GM23338 (cell line): ENCODE data around the gene C2. TPM values are rescaled to one million over a fixed set of nuclear protein-coding genes. Genes with fewer than 3 reads are reported as not detected.
"Not testable (repeated sequence)": the region's sequence is repeated elsewhere in the genome, so short reads cannot be mapped to it uniquely, and the experiment has no call there.

Experiments used
- ATAC-seq: fragments of 200-7000 bp; cut with Tn5 transposase; 3 replicates; pipeline ENCODE4 v1.9.1; 2020
- DNase-seq: peaks from one replicate; pipeline ENCODE4 v3.0.0-alpha.2; 2015; ENCODE audit warnings: low spot score
- H2AFZ ChIP-seq: fragments of 200-600 bp; sonication (generic); 2 replicates; pipeline ENCODE4 v1.8.0; 2016; ENCODE audit warnings: antibody characterized with exemption, mild to moderate bottlenecking, moderate library complexity
- H3F3A ChIP-seq: fragments of 200-600 bp; sonication (generic); replicated peaks from 2 replicates; pipeline ENCODE4 v1.8.0; 2017; ENCODE audit warnings: antibody characterized with exemption, mixed run types, low read depth
- H3K27ac ChIP-seq: fragments of 200-600 bp; sonication (generic); 2 replicates; pipeline ENCODE4 v1.6.1; 2016; ENCODE audit warnings: low read depth
- H3K27me3 ChIP-seq: fragments of 200-600 bp; sonication (generic); 2 replicates; pipeline ENCODE4 v1.8.0; 2016; ENCODE audit warnings: mild to moderate bottlenecking, mixed run types, moderate library complexity; ENCODE audit not compliant: insufficient read depth
- H3K36me3 ChIP-seq: fragments of 200-600 bp; sonication (generic); 2 replicates; pipeline ENCODE4 v1.8.0; 2016; ENCODE audit warnings: mild to moderate bottlenecking; ENCODE audit not compliant: insufficient read depth
- H3K4me1 ChIP-seq: fragments of 200-600 bp; sonication (generic); 2 replicates; pipeline ENCODE4 v1.8.0; 2016; ENCODE audit warnings: mild to moderate bottlenecking, moderate library complexity; ENCODE audit not compliant: insufficient read depth
- H3K4me2 ChIP-seq: fragments of 200-600 bp; sonication (generic); 2 replicates; pipeline ENCODE4 v1.7.1; 2017; ENCODE audit warnings: mixed run types
- H3K4me3 ChIP-seq: fragments of 200-600 bp; sonication (generic); 2 replicates; pipeline ENCODE4 v1.6.1; 2016; ENCODE audit warnings: mixed run types
- H3K79me2 ChIP-seq: fragments of 200-600 bp; sonication (generic); replicated peaks from 2 replicates; pipeline ENCODE4 v1.8.0; 2017; ENCODE audit warnings: mild to moderate bottlenecking; ENCODE audit not compliant: insufficient read depth
- H3K9me2 ChIP-seq: fragments of 200-600 bp; sonication (generic); 2 replicates; pipeline ENCODE4 v1.8.0; 2017; ENCODE audit not compliant: insufficient read depth
- H4K20me1 ChIP-seq: fragments of 200-600 bp; sonication (generic); replicated peaks from 2 replicates; pipeline ENCODE4 v1.8.0; 2017; ENCODE audit warnings: mild to moderate bottlenecking; ENCODE audit not compliant: insufficient read depth
- H3K27ac Mint-ChIP-seq: 2 replicates; pipeline ENCODE4 v1.8.0; 2020; ENCODE audit warnings: inconsistent platforms, mild to moderate bottlenecking, moderate library complexity, mixed read lengths
- H3K27me3 Mint-ChIP-seq: 3 replicates; pipeline ENCODE4 v1.8.0; 2022; ENCODE audit warnings: low read depth, mild to moderate bottlenecking, moderate library complexity, mixed read lengths, inconsistent platforms; ENCODE audit not compliant: insufficient read depth, poor library complexity
- H3K36me3 Mint-ChIP-seq: 3 replicates; pipeline ENCODE4 v1.8.0; 2021; ENCODE audit warnings: low read depth, mild to moderate bottlenecking, inconsistent platforms, moderate library complexity, mixed read lengths
- H3K4me1 Mint-ChIP-seq: 3 replicates; pipeline ENCODE4 v1.8.0; 2020; ENCODE audit warnings: mild to moderate bottlenecking, inconsistent platforms, mixed read lengths
- H3K4me3 Mint-ChIP-seq: 3 replicates; pipeline ENCODE4 v1.8.0; 2021; ENCODE audit warnings: moderate library complexity, mild to moderate bottlenecking, inconsistent platforms, mixed read lengths
- H3K9me3 Mint-ChIP-seq: 3 replicates; pipeline ENCODE4 v1.8.0; 2020; ENCODE audit warnings: moderate library complexity, mild to moderate bottlenecking, inconsistent platforms, mixed read lengths
- microRNA counts: library from miRNA; unstranded; fragments of <30 nt; microRNA quantifications from one replicate; lab custom pipeline; 2017
- microRNA-seq: library from miRNA; unstranded; fragments of <30 nt; microRNA quantifications from one replicate; pipeline ENCODE4, GENCODE V29; 2017
- polyA plus RNA-seq: library from polyadenylated mRNA; unstranded; fragments of >200 nt; fragmentation: Nextera tagmentation; extraction: Ambion mirVana; gene quantifications from 2 replicates; pipeline ENCODE4 v1.2.1, GENCODE V29; 2016
- small RNA-seq: library from RNA; depleted of rRNA; stranded (forward); fragments of <200 nt; gene quantifications from one replicate; pipeline ENCODE3, GENCODE V24; 2014; ENCODE audit warnings: low replicate concordance
- total RNA-seq: library from RNA; depleted of rRNA; stranded (reverse); fragments of >200 nt; shearing (Covaris generic); gene quantifications from 2 replicates; pipeline ENCODE4 v1.2.3, GENCODE V29; 2014; rRNA removed

C2 gene
- total and polyA plus RNA-seq, 2 experiments from 2014 or later: 0.16 to 1.7 TPM

DNA sequence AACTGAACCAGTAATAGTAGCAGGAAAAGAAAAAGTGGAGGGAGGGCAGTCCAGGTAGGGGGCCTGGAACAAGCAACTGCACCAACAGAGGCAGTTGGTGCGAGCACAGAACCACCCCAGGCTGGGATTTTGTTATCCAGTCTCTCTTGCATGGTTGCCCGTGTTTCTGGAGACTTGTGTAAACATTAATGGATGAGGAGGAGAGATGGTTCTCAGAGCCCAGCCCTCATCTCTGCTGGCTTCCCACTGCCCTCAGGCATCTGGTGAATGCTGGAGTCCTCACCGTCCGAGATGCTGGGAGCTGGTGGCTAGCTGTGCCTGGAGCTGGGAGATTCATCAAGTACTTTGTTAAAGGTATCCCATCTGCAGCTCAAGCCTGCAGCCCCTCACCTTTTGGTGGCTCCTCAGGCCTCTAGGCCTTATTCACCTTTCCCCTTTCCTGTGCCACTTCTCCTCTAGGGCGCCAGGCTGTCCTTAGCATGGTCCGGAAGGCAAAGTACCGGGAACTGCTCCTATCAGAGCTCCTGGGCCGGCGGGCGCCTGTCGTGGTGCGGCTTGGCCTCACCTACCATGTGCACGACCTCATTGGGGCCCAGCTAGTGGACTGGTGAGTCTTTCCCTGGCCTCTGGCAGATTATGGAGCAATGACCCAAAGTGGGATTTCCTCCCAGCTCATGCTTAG, 52.8 kb downstream of the C2 start:
- H2AFZ ChIP-seq, H3K27me3 Mint-ChIP-seq, H4K20me1 ChIP-seq, H3K79me2 ChIP-seq, H3K4me2 ChIP-seq, H3K9me2 ChIP-seq, H3K36me3 ChIP-seq, H3K4me3 ChIP-seq, H3K27ac ChIP-seq, H3K4me1 Mint-ChIP-seq, H3K4me1 ChIP-seq, H3K4me3 Mint-ChIP-seq, H3K27me3 ChIP-seq, DNase-seq, H3K27ac Mint-ChIP-seq, ATAC-seq, H3F3A ChIP-seq: not testable (repeated sequence)
- peaks cover 20% of the 10 kb centered on the region for H3K9me3 Mint-ChIP-seq
- peaks cover 18% of the 10 kb centered on the region; the same call in 2 of the 3 replicates for H3K36me3 Mint-ChIP-seq

DNA sequence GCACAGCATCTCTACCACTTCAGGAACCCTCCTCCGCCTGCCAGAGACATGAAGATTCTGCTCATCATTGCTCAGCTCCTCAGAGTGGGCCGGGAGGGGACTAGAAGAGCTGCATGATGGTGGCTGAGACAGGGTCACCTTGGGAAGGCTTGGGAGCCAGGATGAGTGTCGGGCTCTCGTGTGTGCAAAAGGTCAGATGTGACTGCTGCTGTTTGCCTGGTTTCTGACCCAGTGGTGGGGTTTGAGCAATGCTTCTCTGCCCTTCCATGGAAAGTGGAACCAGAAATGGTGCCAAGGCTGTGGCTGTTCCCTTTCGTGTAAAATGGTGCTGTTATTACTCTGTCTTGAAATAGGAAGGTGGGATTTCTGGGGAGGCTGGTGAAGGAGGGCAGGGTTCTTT, 53.5 kb downstream of the C2 start:
- not testable (repeated sequence) for H3K27ac ChIP-seq, ATAC-seq, H3K27me3 Mint-ChIP-seq

DNA sequence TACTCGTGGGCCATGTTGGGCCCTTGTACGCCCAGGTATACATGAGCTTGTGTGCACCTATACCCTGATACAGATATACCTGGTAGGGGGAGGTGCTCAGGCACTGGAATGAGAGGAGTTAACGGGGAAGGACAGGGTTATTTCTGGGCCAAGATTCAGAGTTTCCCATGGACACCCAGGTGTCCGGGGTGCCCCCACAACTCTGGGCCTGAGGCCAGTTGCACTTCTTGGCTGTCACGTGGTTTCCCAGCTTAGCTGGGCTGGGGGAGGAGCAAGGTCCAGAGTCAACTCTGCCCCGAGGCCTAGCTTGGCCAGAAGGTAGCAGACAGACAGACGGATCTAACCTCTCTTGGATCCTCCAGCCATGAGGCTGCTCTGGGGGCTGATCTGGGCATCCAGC, 54.2 kb downstream of the C2 start, which contains the start of gene C4A:
Gene C4A, plus strand, starts transcription at position 314 of the 400 bp plus-strand sequence. Its CDS starts 51 bp downstream, at position 365.
- ATAC-seq, H3K36me3 ChIP-seq, H3K4me1 ChIP-seq, H3K4me3 ChIP-seq, H4K20me1 ChIP-seq, H3K4me1 Mint-ChIP-seq, H3K79me2 ChIP-seq, H3K27ac ChIP-seq, H3K27ac Mint-ChIP-seq, H3K27me3 Mint-ChIP-seq, DNase-seq, H3K4me2 ChIP-seq, H3K9me2 ChIP-seq, H2AFZ ChIP-seq, H3K27me3 ChIP-seq, H3F3A ChIP-seq, H3K4me3 Mint-ChIP-seq: not testable (repeated sequence)
- peaks cover 14% of the 10 kb centered on the region for H3K9me3 Mint-ChIP-seq
- H3K36me3 Mint-ChIP-seq: peaks cover 13% of the 10 kb centered on the region; the same call in 2 of the 3 replicates

More for the DNA sequence above, 53.5 kb downstream of the C2 start:
- H3K36me3 Mint-ChIP-seq: peaks cover 14% of the 10 kb centered on the region; the same call in 2 of the 3 replicates
- not testable (repeated sequence) for H3K79me2 ChIP-seq, H3K4me1 ChIP-seq, H3K4me3 Mint-ChIP-seq, H3K36me3 ChIP-seq, H3K27me3 ChIP-seq, H3K4me2 ChIP-seq, H4K20me1 ChIP-seq, H2AFZ ChIP-seq, H3F3A ChIP-seq, DNase-seq, H3K27ac Mint-ChIP-seq, H3K4me1 Mint-ChIP-seq, H3K4me3 ChIP-seq, H3K9me2 ChIP-seq
- H3K9me3 Mint-ChIP-seq: peaks cover 16% of the 10 kb centered on the region

DNA sequence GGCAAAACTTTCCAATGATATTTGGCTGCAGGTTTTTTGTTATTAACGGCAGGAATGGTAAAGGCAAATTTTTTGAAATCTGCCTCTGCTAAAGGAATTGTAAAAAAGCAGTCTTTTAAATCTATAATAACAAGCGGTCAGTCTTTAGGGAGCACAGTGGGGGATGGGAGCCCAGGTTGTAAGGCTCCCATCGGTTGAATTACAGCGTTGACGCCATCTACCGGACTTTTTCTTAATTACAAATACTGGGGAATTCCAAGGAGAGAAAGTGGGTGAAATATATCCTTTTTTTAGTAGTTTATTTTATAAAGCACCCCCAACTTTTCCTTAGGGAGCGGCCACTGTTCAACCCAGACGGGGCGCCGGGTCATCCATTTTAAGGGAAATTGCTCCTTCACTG, 61.8 kb downstream of the C2 start:
- not testable (repeated sequence) for DNase-seq, H3K27me3 Mint-ChIP-seq, H3K4me1 ChIP-seq, H3K27me3 ChIP-seq, H3K9me2 ChIP-seq, H3K4me3 Mint-ChIP-seq, H3F3A ChIP-seq, H2AFZ ChIP-seq, H3K9me3 Mint-ChIP-seq, H3K27ac Mint-ChIP-seq, H4K20me1 ChIP-seq, H3K4me1 Mint-ChIP-seq, H3K4me3 ChIP-seq, H3K36me3 ChIP-seq, H3K36me3 Mint-ChIP-seq, H3K27ac ChIP-seq, H3K4me2 ChIP-seq, H3K79me2 ChIP-seq
- peak; percentile 80 for ATAC-seq

DNA sequence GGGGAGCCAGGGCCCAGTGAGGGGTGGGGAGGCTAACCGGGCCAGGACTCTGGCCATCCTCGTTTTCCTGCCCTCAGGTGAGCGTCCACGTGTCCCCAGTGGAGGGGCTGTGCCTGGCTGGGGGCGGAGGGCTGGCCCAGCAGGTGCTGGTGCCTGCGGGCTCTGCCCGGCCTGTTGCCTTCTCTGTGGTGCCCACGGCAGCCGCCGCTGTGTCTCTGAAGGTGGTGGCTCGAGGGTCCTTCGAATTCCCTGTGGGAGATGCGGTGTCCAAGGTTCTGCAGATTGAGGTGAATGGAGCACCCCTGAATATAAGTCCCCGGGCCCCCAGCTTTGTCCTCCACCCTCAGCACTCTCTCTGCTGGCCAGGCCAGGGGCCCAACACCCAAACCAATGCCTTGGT, 66.9 kb downstream of the C2 start:
- H3K4me2 ChIP-seq, H3K9me2 ChIP-seq, H3K4me1 Mint-ChIP-seq, H3K36me3 ChIP-seq, H3F3A ChIP-seq, H3K27me3 Mint-ChIP-seq, H3K36me3 Mint-ChIP-seq, H4K20me1 ChIP-seq, H3K27me3 ChIP-seq, H3K4me3 Mint-ChIP-seq, H3K4me1 ChIP-seq, H3K27ac ChIP-seq, H2AFZ ChIP-seq, ATAC-seq, H3K9me3 Mint-ChIP-seq, DNase-seq, H3K79me2 ChIP-seq, H3K27ac Mint-ChIP-seq, H3K4me3 ChIP-seq: not testable (repeated sequence)

MicroRNA genes within 50 kb of the gene (microRNA counts, 767-probe panel; counts per million panel counts)
- not detected for microRNA hsa-miR-1236 (lab: Ali Mortazavi, UCI)

Small RNA genes within 50 kb of the gene (microRNA-seq; reads per million reads assigned to microRNA genes)
- gene MIR1236: not detected

Small RNA genes within 50 kb of the gene (small RNA-seq; reads per million reads assigned to genes)
- not detected for gene AL645922.1

Other genes with a start within 250 kb of the C2 start
Only the 30 nearest of the 34 such genes appear.
- gene ABHD16A, start 224.4 kb upstream of the C2 start, total RNA-seq: 29.7 and 37.0 TPM in 2 replicates
- gene ABHD16A, start 224.4 kb upstream of the C2 start, polyA plus RNA-seq: 25.9 and 26.9 TPM in 2 replicates
- gene LY6G6F, start 220.9 kb upstream of the C2 start, total RNA-seq: not detected in 2 replicates
- gene LY6G6F, start 220.9 kb upstream of the C2 start, polyA plus RNA-seq: not detected in 2 replicates
- not detected in 2 replicates for gene LY6G6D, start 212.4 kb upstream of the C2 start, total RNA-seq
- not detected in 2 replicates for gene LY6G6D, start 212.4 kb upstream of the C2 start, polyA plus RNA-seq
- gene LY6G6C, start 206.0 kb upstream of the C2 start, total RNA-seq: not detected in 2 replicates
- 0.23 TPM in 1 of 2 replicates, not detected in the other for gene LY6G6C, start 206.0 kb upstream of the C2 start, polyA plus RNA-seq
- not detected in 2 replicates for gene MPIG6B, start 204.3 kb upstream of the C2 start, total RNA-seq
- gene MPIG6B, start 204.3 kb upstream of the C2 start, polyA plus RNA-seq: 0.12 and 0.13 TPM in 2 replicates
- 58.7 and 62.2 TPM in 2 replicates for gene DDAH2, start 198.4 kb upstream of the C2 start, total RNA-seq
- gene DDAH2, start 198.4 kb upstream of the C2 start, polyA plus RNA-seq: 65.0 and 65.1 TPM in 2 replicates
- gene CLIC1, start 191.2 kb upstream of the C2 start, total RNA-seq: 226 and 269 TPM in 2 replicates
- 269 and 296 TPM in 2 replicates for gene CLIC1, start 191.2 kb upstream of the C2 start, polyA plus RNA-seq
- gene MSH5, start 187.7 kb upstream of the C2 start, total RNA-seq: 23.9 and 27.2 TPM in 2 replicates
- 12.1 and 12.8 TPM in 2 replicates for gene MSH5, start 187.7 kb upstream of the C2 start, polyA plus RNA-seq
- 3.9 TPM in 1 of 2 replicates, not detected in the other for gene SAPCD1, start 165.1 kb upstream of the C2 start, total RNA-seq
- 4.5 and 5.0 TPM in 2 replicates for gene SAPCD1, start 165.1 kb upstream of the C2 start, polyA plus RNA-seq
- gene VWA7, start 150.4 kb upstream of the C2 start, total RNA-seq: 0.07 and 0.12 TPM in 2 replicates
- gene VWA7, start 150.4 kb upstream of the C2 start, polyA plus RNA-seq: 0.36 and 0.75 TPM in 2 replicates
- gene VARS1, start 132.0 kb upstream of the C2 start, total RNA-seq: 137 and 153 TPM in 2 replicates
- 66.0 and 71.2 TPM in 2 replicates for gene VARS1, start 132.0 kb upstream of the C2 start, polyA plus RNA-seq
- 93.5 and 106 TPM in 2 replicates for gene LSM2, start 120.8 kb upstream of the C2 start, total RNA-seq
- 140 and 143 TPM in 2 replicates for gene LSM2, start 120.8 kb upstream of the C2 start, polyA plus RNA-seq
- 0.50 and 0.83 TPM in 2 replicates for gene HSPA1L, start 112.4 kb upstream of the C2 start, total RNA-seq
- 0.44 and 0.49 TPM in 2 replicates for gene HSPA1L, start 112.4 kb upstream of the C2 start, polyA plus RNA-seq
- 57.1 and 58.3 TPM in 2 replicates for gene HSPA1A, start 112.2 kb upstream of the C2 start, total RNA-seq
- 36.1 and 39.1 TPM in 2 replicates for gene HSPA1A, start 112.2 kb upstream of the C2 start, polyA plus RNA-seq
- gene HSPA1B, start 100.0 kb upstream of the C2 start, total RNA-seq: 102 and 113 TPM in 2 replicates
- 25.9 and 31.7 TPM in 2 replicates for gene HSPA1B, start 100.0 kb upstream of the C2 start, polyA plus RNA-seq
- gene NEU1, start 64.9 kb upstream of the C2 start, total RNA-seq: 41.1 and 47.4 TPM in 2 replicates
- 31.4 and 32.3 TPM in 2 replicates for gene NEU1, start 64.9 kb upstream of the C2 start, polyA plus RNA-seq
- 3.7 and 4.6 TPM in 2 replicates for gene SLC44A4, start 48.7 kb upstream of the C2 start, total RNA-seq
- gene SLC44A4, start 48.7 kb upstream of the C2 start, polyA plus RNA-seq: 1.1 and 1.2 TPM in 2 replicates
- 184 and 193 TPM in 2 replicates for gene EHMT2, start 30.0 kb upstream of the C2 start, total RNA-seq
- gene EHMT2, start 30.0 kb upstream of the C2 start, polyA plus RNA-seq: 112 and 113 TPM in 2 replicates
- gene ZBTB12, start 25.6 kb upstream of the C2 start, total RNA-seq: 14.4 and 14.9 TPM in 2 replicates
- 0.18 and 0.68 TPM in 2 replicates for gene ZBTB12, start 25.6 kb upstream of the C2 start, polyA plus RNA-seq
- not detected in 2 replicates for gene CFB, start 18.4 kb downstream of the C2 start, total RNA-seq
- gene CFB, start 18.4 kb downstream of the C2 start, polyA plus RNA-seq: 0.86 TPM in 1 of 2 replicates, not detected in the other
- 64.0 and 69.0 TPM in 2 replicates for gene NELFE, start 31.3 kb downstream of the C2 start, total RNA-seq
- gene NELFE, start 31.3 kb downstream of the C2 start, polyA plus RNA-seq: 86.0 and 93.4 TPM in 2 replicates
- gene SKIC2, start 31.5 kb downstream of the C2 start, total RNA-seq: 47.2 and 50.2 TPM in 2 replicates
- 21.6 and 24.5 TPM in 2 replicates for gene SKIC2, start 31.5 kb downstream of the C2 start, polyA plus RNA-seq
- gene DXO, start 44.4 kb downstream of the C2 start, total RNA-seq: 12.1 and 19.7 TPM in 2 replicates
- gene DXO, start 44.4 kb downstream of the C2 start, polyA plus RNA-seq: 15.6 and 16.2 TPM in 2 replicates
- 0.97 and 2.4 TPM in 2 replicates for gene C4A, start 54.3 kb downstream of the C2 start, total RNA-seq
- gene C4A, start 54.3 kb downstream of the C2 start, polyA plus RNA-seq: 0.48 TPM in 1 of 2 replicates, not detected in the other
- 0.39 TPM in 1 of 2 replicates, not detected in the other for gene C4B, start 87.1 kb downstream of the C2 start, total RNA-seq
- gene C4B, start 87.1 kb downstream of the C2 start, polyA plus RNA-seq: 0.19 and 0.57 TPM in 2 replicates
- not detected in 2 replicates for gene CYP21A2, start 110.7 kb downstream of the C2 start, total RNA-seq
- 0.10 TPM in 1 of 2 replicates, not detected in the other for gene CYP21A2, start 110.7 kb downstream of the C2 start, polyA plus RNA-seq
- gene TNXB, start 181.6 kb downstream of the C2 start, total RNA-seq: 3.4 and 6.0 TPM in 2 replicates
- gene TNXB, start 181.6 kb downstream of the C2 start, polyA plus RNA-seq: 1.1 and 2.0 TPM in 2 replicates
- 21.7 and 24.9 TPM in 2 replicates for gene ATF6B, start 200.5 kb downstream of the C2 start, total RNA-seq
- 25.9 and 26.1 TPM in 2 replicates for gene ATF6B, start 200.5 kb downstream of the C2 start, polyA plus RNA-seq
- gene FKBPL, start 202.6 kb downstream of the C2 start, total RNA-seq: 6.4 and 7.5 TPM in 2 replicates
- 7.6 and 9.6 TPM in 2 replicates for gene FKBPL, start 202.6 kb downstream of the C2 start, polyA plus RNA-seq
- gene PRRT1, start 224.2 kb downstream of the C2 start, total RNA-seq: 1.2 TPM in 1 of 2 replicates, not detected in the other
- gene PRRT1, start 224.2 kb downstream of the C2 start, polyA plus RNA-seq: 1.7 and 2.7 TPM in 2 replicates